SU-DHL-6 (cell line): ENCODE measurements around the gene ANKRD31.
"Not testable (repeated sequence)": the region's sequence is repeated elsewhere in the genome, so short reads cannot be mapped to it uniquely, and the experiment has no call there.

Experiments used
- H2AFZ ChIP-seq: fragments of 200-600 bp; sonication (generic); 2 replicates; pipeline ENCODE4 v1.6.1; 2014; ENCODE audit warnings: low read depth, mild to moderate bottlenecking, moderate library complexity, mixed read lengths, antibody characterized with exemption, low read length; ENCODE audit not compliant: severe bottlenecking
- H3F3A ChIP-seq: fragments of 200-600 bp; shearing (Covaris generic); 2 replicates; pipeline ENCODE4 v1.6.0; 2016; ENCODE audit warnings: antibody characterized with exemption, mild to moderate bottlenecking; ENCODE audit not compliant: insufficient read depth
- H3K27ac ChIP-seq: fragments of 200-600 bp; sonication (generic); 2 replicates; pipeline ENCODE4 v1.5.1; 2016; ENCODE audit warnings: low read depth, mild to moderate bottlenecking, low read length, moderate library complexity, mixed read lengths
- H3K27me3 ChIP-seq: fragments of 200-600 bp; sonication (generic), shearing (Covaris generic); 2 replicates; pipeline ENCODE4 v1.6.0; 2014; ENCODE audit warnings: mild to moderate bottlenecking, low read length
- H3K36me3 ChIP-seq: fragments of 200-600 bp; sonication (generic); 2 replicates; pipeline ENCODE4 v1.6.1; 2014; ENCODE audit warnings: mild to moderate bottlenecking, low read length, mixed read lengths
- H3K4me2 ChIP-seq: fragments of 300-600, 200-600 bp; shearing (Covaris generic), sonication (generic); 2 replicates; pipeline ENCODE4 v1.6.0; 2014; ENCODE audit warnings: low read length, low read depth, mild to moderate bottlenecking; ENCODE audit not compliant: poor library complexity, severe bottlenecking
- H3K4me3 ChIP-seq: fragments of 200-600 bp; sonication (generic); 2 replicates; pipeline ENCODE4 v1.5.1; 2014; ENCODE audit warnings: antibody characterized with exemption, low read length, mild to moderate bottlenecking, mixed read lengths; ENCODE audit not compliant: insufficient read depth, poor library complexity, severe bottlenecking
- H3K79me2 ChIP-seq: fragments of 200-600 bp; sonication (generic); 2 replicates; pipeline ENCODE4 v1.6.1; 2014; ENCODE audit warnings: mild to moderate bottlenecking, low read length, moderate library complexity; ENCODE audit not compliant: insufficient read depth
- H3K9ac ChIP-seq: fragments of 200-600 bp; sonication (generic); 2 replicates; pipeline ENCODE4 v1.7.0; 2014; ENCODE audit warnings: mild to moderate bottlenecking, low read length
- H3K9me2 ChIP-seq: fragments of 200-600 bp; sonication (generic); replicated peaks from 2 replicates; pipeline ENCODE4 v1.6.1; 2014; ENCODE audit warnings: low read length; ENCODE audit not compliant: insufficient read depth
- H3K9me3 ChIP-seq: fragments of 200-600 bp; sonication (generic); 2 replicates; pipeline ENCODE4 v1.6.1; 2014; ENCODE audit warnings: low read length, mixed read lengths; ENCODE audit not compliant: insufficient read depth
- H4K20me1 ChIP-seq: fragments of 200-600 bp; sonication (generic); 2 replicates; pipeline ENCODE4 v1.6.1; 2014; ENCODE audit warnings: low read depth, mild to moderate bottlenecking, antibody characterized with exemption, low read length, moderate library complexity, mixed read lengths
- EZH2phosphoT487 ChIP-seq: fragments of 200-600 bp; sonication (generic), shearing (Covaris generic); conservative IDR thresholded peaks from 2 replicates; pipeline ENCODE4 v1.6.1; 2018; ENCODE audit warnings: mild to moderate bottlenecking, antibody characterized with exemption, low read length, moderate library complexity, mixed read lengths
- TF ChIP-seq, protein P1 (sequence below): fragments of 200-600 bp; sonication (generic); IDR thresholded peaks from one replicate; pipeline ENCODE4 v1.5.1; 2017; ENCODE audit warnings: antibody characterized with exemption, mild to moderate bottlenecking, low read length, moderate library complexity; ENCODE audit not compliant: insufficient read depth, poor library complexity, severe bottlenecking

ANKRD31 gene

DNA sequence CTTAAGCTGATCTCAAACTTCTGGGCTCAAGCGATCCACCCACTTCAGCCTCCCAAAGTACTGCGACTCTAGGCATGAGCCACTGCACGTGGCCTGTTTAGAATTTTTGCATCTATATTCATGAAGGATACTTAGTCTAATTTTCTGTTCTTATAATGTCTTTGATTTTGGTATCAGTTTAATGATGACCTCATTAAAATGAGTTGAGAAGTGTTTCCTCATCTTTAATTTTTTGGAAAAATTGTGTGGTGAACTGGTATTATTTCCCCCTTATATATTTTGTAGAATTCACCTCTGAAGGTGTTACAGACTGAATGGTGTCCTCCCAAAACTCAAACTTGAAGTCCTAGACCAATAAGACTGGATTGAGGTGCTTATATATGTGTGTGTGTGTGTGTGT is 46.5 kb downstream of the ANKRD31 start:
- Histone ChIP-seq H3K27ac (no peak overlapping the region), H3K4me2 (no peak overlapping the region), H4K20me1 (no peaks in the 10 kb centered on the region), H3K9me3 (no peaks in the 10 kb centered on the region), H3K27me3 (no peaks in the 10 kb centered on the region), H3F3A (no peaks in the 10 kb centered on the region), H3K36me3 (no peaks in the 10 kb centered on the region), H3K79me2 (no peaks in the 10 kb centered on the region), H3K9ac (no peak overlapping the region), H2AFZ (no peak overlapping the region), H3K9me2 (no peaks in the 10 kb centered on the region), H3K4me3 (no peak overlapping the region)
- TF ChIP-seq, protein P1, sequence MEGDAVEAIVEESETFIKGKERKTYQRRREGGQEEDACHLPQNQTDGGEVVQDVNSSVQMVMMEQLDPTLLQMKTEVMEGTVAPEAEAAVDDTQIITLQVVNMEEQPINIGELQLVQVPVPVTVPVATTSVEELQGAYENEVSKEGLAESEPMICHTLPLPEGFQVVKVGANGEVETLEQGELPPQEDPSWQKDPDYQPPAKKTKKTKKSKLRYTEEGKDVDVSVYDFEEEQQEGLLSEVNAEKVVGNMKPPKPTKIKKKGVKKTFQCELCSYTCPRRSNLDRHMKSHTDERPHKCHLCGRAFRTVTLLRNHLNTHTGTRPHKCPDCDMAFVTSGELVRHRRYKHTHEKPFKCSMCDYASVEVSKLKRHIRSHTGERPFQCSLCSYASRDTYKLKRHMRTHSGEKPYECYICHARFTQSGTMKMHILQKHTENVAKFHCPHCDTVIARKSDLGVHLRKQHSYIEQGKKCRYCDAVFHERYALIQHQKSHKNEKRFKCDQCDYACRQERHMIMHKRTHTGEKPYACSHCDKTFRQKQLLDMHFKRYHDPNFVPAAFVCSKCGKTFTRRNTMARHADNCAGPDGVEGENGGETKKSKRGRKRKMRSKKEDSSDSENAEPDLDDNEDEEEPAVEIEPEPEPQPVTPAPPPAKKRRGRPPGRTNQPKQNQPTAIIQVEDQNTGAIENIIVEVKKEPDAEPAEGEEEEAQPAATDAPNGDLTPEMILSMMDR = no peak
- no peak for TF ChIP-seq EZH2phosphoT487

DNA sequence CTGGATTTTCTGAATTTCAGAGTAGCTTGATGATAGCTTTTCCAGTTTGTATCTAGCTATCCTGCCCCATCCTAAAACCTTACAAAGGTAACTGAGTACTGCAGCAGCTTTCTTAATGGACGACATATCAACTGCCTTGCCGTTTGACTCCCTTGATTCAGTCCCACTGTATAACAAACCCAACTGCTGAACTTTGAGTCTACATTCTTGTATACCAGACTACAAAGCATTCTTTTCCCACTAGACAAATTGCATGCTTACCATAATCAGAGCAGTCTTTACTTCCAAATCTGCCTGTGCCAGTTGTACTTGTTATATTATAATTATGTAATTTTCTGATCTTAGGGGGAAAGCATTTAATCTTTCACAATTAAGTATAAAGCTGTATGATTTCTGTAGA is 47.3 kb downstream of the ANKRD31 start:
- no peaks in the 10 kb centered on the region for H3K79me2 ChIP-seq
- H3K4me3 ChIP-seq = no peak overlapping the region
- no peak overlapping the region for H3K9ac ChIP-seq
- H3K27ac ChIP-seq = no peak overlapping the region
- H3K9me2 ChIP-seq = no peaks in the 10 kb centered on the region
- no peak overlapping the region for H3K4me2 ChIP-seq
- no peaks in the 10 kb centered on the region for H3F3A ChIP-seq
- TF ChIP-seq EZH2phosphoT487 = no peak
- TF ChIP-seq, protein P1 = no peak
- H2AFZ ChIP-seq = no peak overlapping the region
- H3K36me3 ChIP-seq = no peaks in the 10 kb centered on the region
- no peaks in the 10 kb centered on the region for H4K20me1 ChIP-seq
- no peaks in the 10 kb centered on the region for H3K9me3 ChIP-seq
- no peaks in the 10 kb centered on the region for H3K27me3 ChIP-seq

DNA sequence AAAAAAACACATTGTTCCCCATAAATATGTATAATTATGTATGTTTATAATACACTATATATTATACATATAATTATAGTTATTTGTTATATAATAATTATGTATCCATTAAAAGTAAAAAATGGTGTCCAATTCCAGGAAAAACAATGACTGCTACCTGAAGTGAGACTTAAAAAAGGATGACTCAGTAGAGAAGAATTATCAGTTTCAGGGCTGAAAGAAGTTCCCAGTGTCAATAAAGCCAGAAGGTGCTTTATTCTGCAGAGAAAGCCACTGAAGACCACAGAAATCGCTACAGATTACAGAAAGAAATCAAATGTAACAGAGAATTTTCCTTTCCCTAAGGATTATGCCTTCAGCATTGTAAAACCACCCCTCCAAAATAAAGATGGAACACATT is 50.9 kb downstream of the ANKRD31 start:
- no peaks in the 10 kb centered on the region for H4K20me1 ChIP-seq
- no peaks in the 10 kb centered on the region for H3K27me3 ChIP-seq
- no peaks in the 10 kb centered on the region for H3K9me2 ChIP-seq
- no peak overlapping the region for H3K4me2 ChIP-seq
- TF ChIP-seq, protein P1 = no peak
- TF ChIP-seq EZH2phosphoT487 = no peak
- no peaks in the 10 kb centered on the region for H3K36me3 ChIP-seq
- H3K79me2 ChIP-seq = no peaks in the 10 kb centered on the region
- no peaks in the 10 kb centered on the region for H3F3A ChIP-seq
- H2AFZ ChIP-seq = no peak overlapping the region
- H3K4me3 ChIP-seq = no peak overlapping the region
- no peak overlapping the region for H3K27ac ChIP-seq
- H3K9ac ChIP-seq = no peak overlapping the region
- H3K9me3 ChIP-seq = no peaks in the 10 kb centered on the region

DNA sequence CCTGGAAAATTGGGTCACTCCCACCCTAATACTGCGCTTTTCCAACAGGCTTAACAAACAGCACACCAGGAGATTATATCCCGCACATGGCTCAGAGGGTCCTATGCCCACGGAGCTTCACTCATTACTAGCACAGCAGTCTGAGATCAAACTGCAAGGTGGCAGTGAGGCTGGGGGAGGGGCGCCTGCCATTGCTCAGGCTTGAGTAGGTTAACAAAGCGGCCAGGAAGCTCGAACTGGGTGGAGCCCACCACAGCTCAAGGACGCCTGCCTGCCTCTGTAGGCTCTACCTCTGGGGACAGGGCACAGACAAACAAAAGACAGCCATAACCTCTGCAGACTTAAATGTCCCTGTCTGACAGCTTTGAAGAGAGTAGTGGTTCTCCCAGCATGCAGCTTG is 60.7 kb downstream of the ANKRD31 start:
- not testable (repeated sequence) for H3K27me3 ChIP-seq, H3K36me3 ChIP-seq, H3K9me2 ChIP-seq, H3K27ac ChIP-seq, H3K9ac ChIP-seq, H3K9me3 ChIP-seq, H3K4me2 ChIP-seq, H4K20me1 ChIP-seq, H3K79me2 ChIP-seq, H3F3A ChIP-seq, H2AFZ ChIP-seq, H3K4me3 ChIP-seq

DNA sequence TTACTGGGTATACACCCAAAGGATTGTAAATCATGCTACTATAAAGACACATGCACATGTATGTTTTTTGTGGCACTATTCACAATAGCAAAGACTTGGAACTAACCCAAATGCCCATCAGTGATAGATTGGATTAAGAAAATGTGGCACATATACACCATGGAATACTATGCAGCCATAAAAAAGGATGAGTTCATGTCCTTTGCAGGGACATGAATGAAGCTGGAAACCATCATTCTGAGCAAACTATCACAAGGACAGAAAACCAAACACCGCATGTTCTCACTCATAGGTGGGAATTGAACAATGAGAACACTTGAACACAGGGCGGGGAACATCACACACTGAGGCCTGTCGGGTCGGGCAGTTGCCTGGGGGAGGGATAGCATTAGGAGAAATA is 61.8 kb downstream of the ANKRD31 start:
- not testable (repeated sequence) for H3F3A ChIP-seq, H2AFZ ChIP-seq, H3K4me3 ChIP-seq, H3K9me2 ChIP-seq, H3K4me2 ChIP-seq, H3K9ac ChIP-seq, H3K36me3 ChIP-seq, H3K79me2 ChIP-seq, H4K20me1 ChIP-seq, H3K9me3 ChIP-seq, H3K27me3 ChIP-seq, H3K27ac ChIP-seq
